Activated CD8-positive, alpha-beta T cell treated with anti-CD3 and anti-CD28 coated beads, Interleukin-2, amount 10 ng/mL, durations not matched to agents 7 days and 5 days (primary cell): ENCODE data around the gene FOXI2. TPM values are rescaled to one million over a fixed set of nuclear protein-coding genes. Genes with fewer than 3 reads are reported as not detected.

Source experiments
- total RNA-seq, 2 experiments: library from RNA; stranded (reverse); gene quantifications; one replicate each; pipeline ENCODE4 v1.2.3, GENCODE V29; 2021

Gene FOXI2
- total RNA-seq, 2 experiments from 2014 or later = not detected

Other genes starting within 250 kb of the FOXI2 start
- not detected for gene NPS, start 187.9 kb upstream of the FOXI2 start, total RNA-seq
- not detected for gene CLRN3, start 155.8 kb downstream of the FOXI2 start, total RNA-seq
- gene PTPRE, start 169.9 kb downstream of the FOXI2 start, total RNA-seq = 10 to 100 TPM; 21.4 to 24.5 TPM